Transverse colon (tissue), 4 donors: ENCODE results near the gene ARHGAP8. TPM values are rescaled to one million over a fixed set of nuclear protein-coding genes. Genes with fewer than 3 reads are reported as not detected.

Experiments used
- DNase-seq: peaks from one replicate; pipeline ENCODE4 v3.0.0-alpha.2; 2019
- H3K27ac ChIP-seq, 4 donors: fragments of 200-600 bp; sonication (generic); 2 replicates each; pipeline ENCODE4 v1.5.1; 2016 to 2018; ENCODE audit warnings: inconsistent platforms in 4 of 4
- H3K27me3 ChIP-seq: fragments of 200-600 bp; sonication (generic); 2 replicates; pipeline ENCODE4 v1.5.1; 2017; ENCODE audit warnings: inconsistent platforms
- H3K36me3 ChIP-seq, 4 donors: fragments of 200-600 bp; sonication (generic); 2 replicates each; pipeline ENCODE4 v1.5.1; 2017 to 2019; ENCODE audit warnings: inconsistent platforms in 4 of 4
- H3K4me1 ChIP-seq, 4 donors: fragments of 200-600 bp; sonication (generic); 2 replicates each; pipeline ENCODE4 v1.5.1; 2017 to 2020; ENCODE audit warnings: inconsistent platforms in 4 of 4
- H3K4me3 ChIP-seq, 4 donors: fragments of 200-600 bp; sonication (generic); 1 replicate in 1 of 4; 2 replicates in 3 of 4; pipeline versions ENCODE4 v1.5.1 to v1.6.1; 2017 to 2019; ENCODE audit warnings: inconsistent platforms in 4 of 4
- H3K9me3 ChIP-seq, 2 donors: fragments of 200-600 bp; sonication (generic); 2 replicates each; pipeline ENCODE4 v1.5.1; 2017 to 2019; ENCODE audit warnings: inconsistent platforms in 2 of 2
- EP300 ChIP-seq: sonication (generic); formaldehyde crosslinking; IDR thresholded peaks from one replicate; pipeline ENCODE4 v1.6.1; 2017; ENCODE audit warnings: antibody characterized with exemption, low read depth
- POLR2A ChIP-seq: fragments of 450-650 bp; IDR thresholded peaks from one replicate; pipeline ENCODE4 v1.6.1; 2016; ENCODE audit warnings: antibody characterized with exemption, mild to moderate bottlenecking, moderate library complexity
- POLR2AphosphoS5 ChIP-seq, 3 donors: sonication (generic); formaldehyde crosslinking; IDR thresholded peaks; one replicate each; pipeline ENCODE4 v1.6.1; 2016; ENCODE audit warnings: antibody characterized with exemption in 3 of 3
- WGBS, 2 donors: methylation state at CpG; one replicate each; pipeline ENCODE4 v1.1.5; 2018; ENCODE audit warnings: low coverage in 1 of 2; 5-methylcytosine and 5-hydroxymethylcytosine counted together
- in situ Hi-C, 4 donors: fragments of 200-750 bp; cut with MboI; loops; one replicate each; pipeline versions ENCODE4 v1.15.0 to v1.15.1; 2017; ENCODE audit warnings: low sequenced_read_pairs in 3 of 4, low pct_ligation_motif_present in 1 of 4, low pct_unique_long_range_greater_than_20kb in 1 of 4
- intact Hi-C: fragments of 100-400 bp; cut with DNase I; formaldehyde crosslinking; loops from one replicate; pipeline ENCODE4 v1.15.1; 2023; ENCODE audit warnings: low total_unique reads
- total RNA-seq, 4 donors: library from RNA; depleted of rRNA; stranded (reverse); fragments of >200 nt; gene quantifications; one replicate each; pipeline ENCODE4 v1.1.0, GENCODE V29; 2016
- TF ChIP-seq, protein P1 (sequence below), 5 experiments: fragments of 200-600 bp in 3 of 5; fragments of 450-650 bp in 2 of 5; sonication (generic) in 3 of 5; IDR thresholded peaks; 1 replicate in 2 of 5; 2 replicates in 3 of 5; pipeline ENCODE4 v1.5.1; 2016 to 2017; ENCODE audit warnings: antibody characterized with exemption in 5 of 5, inconsistent platforms in 3 of 5, mild to moderate bottlenecking in 2 of 5, moderate library complexity in 1 of 5

The ARHGAP8 gene
- total RNA-seq, 4 donors from 2014 or later, result 28.6 to 51.5 (median 31.5) TPM

DNA sequence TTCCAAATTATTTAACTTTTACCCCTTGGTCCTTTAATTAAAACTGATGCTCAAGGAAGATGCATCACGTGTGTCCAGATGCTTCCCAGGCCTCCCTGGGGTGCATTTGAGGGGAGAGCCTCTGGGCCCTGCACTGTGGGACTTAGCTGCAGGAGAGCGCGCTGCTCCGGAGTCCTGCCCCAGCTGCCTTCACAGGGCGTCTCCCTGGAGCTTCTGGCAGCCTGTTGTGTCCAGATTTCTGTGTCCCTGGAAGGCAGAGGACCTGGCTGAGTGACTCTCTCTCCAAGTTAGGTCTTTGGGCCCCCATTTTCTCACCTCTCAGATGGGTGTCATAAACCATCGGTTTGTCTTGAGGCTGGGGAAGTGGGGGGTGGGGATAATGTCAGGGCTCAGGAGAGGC, 3.0 kb downstream of the ARHGAP8 start:
- no peak for DNase-seq
- peaks cover 0 to 66% (median 42%) of the 10 kb centered on the region in 4 donors for H3K4me1 ChIP-seq
- 21 to 40% methylated on average over 1 to 6 of the region's 6 CpGs for WGBS, 2 donors
- H3K4me3 ChIP-seq, result peak overlapping the region in 1 of 4 donors; percentile 13
- H3K9me3 ChIP-seq, result no peaks in the 10 kb centered on the region
- H3K27ac ChIP-seq, result peak overlapping the region; percentile 74 to 90 (median 84)
- no peaks in the 10 kb centered on the region for H3K36me3 ChIP-seq
- in situ Hi-C loops, result no loop called here
- no peak for TF ChIP-seq EP300
- peaks cover 47% of the 10 kb centered on the region for H3K27me3 ChIP-seq
- intact Hi-C loops, result no loop called here

DNA sequence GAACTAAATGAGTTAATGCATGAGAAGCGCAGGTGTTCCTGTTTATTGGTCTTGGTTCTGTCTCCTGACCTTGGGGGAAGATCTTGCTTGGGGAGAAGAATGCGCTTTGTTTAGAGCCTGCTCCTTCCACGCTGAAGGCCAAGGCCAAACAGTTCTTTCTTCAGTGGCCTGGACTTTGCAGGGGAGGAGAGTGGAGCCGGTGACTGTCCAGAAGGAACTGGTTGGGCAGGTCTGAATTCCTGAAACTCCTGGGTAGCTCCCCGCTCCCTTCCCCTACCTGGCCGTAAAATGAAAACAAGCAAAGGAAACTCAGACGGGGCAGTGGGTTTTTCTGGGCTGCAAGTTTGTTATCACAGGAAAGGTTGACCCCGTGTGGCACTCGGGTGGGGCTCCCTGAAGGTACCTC, 3.6 kb downstream of the ARHGAP8 start:
- DNase-seq, result peak; percentile 71
- H3K27ac ChIP-seq, result peak overlapping the region; percentile 74 to 90 (median 84)
- H3K4me3 ChIP-seq, result peak overlapping the region in 1 of 4 donors; percentile 13
- intact Hi-C loops, result no loop called here
- peaks cover 0 to 66% (median 42%) of the 10 kb centered on the region in 4 donors for H3K4me1 ChIP-seq
- H3K36me3 ChIP-seq, result no peaks in the 10 kb centered on the region
- peaks cover 41% of the 10 kb centered on the region for H3K27me3 ChIP-seq
- WGBS, 2 donors, result 20 to 33% methylated on average over 1 to 9 of the region's 9 CpGs
- no peaks in the 10 kb centered on the region for H3K9me3 ChIP-seq
- in situ Hi-C loops, result no loop called here
- no peak for TF ChIP-seq POLR2A
- TF ChIP-seq, protein P1, sequence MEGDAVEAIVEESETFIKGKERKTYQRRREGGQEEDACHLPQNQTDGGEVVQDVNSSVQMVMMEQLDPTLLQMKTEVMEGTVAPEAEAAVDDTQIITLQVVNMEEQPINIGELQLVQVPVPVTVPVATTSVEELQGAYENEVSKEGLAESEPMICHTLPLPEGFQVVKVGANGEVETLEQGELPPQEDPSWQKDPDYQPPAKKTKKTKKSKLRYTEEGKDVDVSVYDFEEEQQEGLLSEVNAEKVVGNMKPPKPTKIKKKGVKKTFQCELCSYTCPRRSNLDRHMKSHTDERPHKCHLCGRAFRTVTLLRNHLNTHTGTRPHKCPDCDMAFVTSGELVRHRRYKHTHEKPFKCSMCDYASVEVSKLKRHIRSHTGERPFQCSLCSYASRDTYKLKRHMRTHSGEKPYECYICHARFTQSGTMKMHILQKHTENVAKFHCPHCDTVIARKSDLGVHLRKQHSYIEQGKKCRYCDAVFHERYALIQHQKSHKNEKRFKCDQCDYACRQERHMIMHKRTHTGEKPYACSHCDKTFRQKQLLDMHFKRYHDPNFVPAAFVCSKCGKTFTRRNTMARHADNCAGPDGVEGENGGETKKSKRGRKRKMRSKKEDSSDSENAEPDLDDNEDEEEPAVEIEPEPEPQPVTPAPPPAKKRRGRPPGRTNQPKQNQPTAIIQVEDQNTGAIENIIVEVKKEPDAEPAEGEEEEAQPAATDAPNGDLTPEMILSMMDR (IDR thresholded peaks at IDR 0.05), result no peak
- TF ChIP-seq EP300, result no peak
- TF ChIP-seq POLR2AphosphoS5 (IDR thresholded peaks at IDR 0.05), result no peak

DNA sequence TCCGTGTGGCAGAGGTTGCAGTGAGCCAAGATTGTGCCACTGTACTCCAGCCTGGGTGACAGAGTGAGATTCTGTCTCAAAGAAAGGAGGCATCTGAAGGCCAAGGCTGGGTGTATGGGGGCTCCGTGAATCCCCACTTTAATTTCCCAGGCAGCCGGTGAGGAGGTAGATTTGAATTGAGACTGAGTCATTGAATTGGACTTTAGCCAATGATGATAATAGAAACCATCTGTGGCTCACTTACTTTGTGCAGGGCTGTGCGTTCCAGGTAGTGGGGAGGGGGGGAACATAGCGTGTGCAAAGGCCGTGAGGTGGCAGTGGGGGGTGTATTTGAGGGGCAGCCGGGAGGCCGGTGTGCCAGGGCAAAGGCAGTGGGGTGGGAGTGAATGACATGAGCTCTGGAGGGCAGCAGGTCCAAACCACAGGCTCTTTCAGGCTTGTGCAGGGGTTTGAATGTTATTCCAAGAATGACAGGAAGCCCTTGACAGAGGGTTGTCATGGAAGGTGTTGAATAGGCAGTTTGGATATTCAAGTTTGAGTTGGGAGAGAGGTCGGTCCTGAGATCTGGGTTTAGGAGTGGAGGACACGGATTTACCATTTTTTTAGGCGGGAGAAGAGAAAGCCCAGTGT, 6.1 kb downstream of the ARHGAP8 start:
- intact Hi-C loops, result no loop called here
- no peak overlapping the region for H3K4me3 ChIP-seq
- H3K27ac ChIP-seq, result peak overlapping the region in 3 of 4 donors; percentile 2 to 34 (median 8)
- DNase-seq, result no peak
- no peaks in the 10 kb centered on the region for H3K9me3 ChIP-seq
- peaks cover 0 to 56% (median 36%) of the 10 kb centered on the region in 4 donors for H3K4me1 ChIP-seq
- TF ChIP-seq EP300, result no peak
- 56 to 60% methylated on average over 3 to 11 of the region's 11 CpGs for WGBS, 2 donors
- peaks cover 19% of the 10 kb centered on the region for H3K27me3 ChIP-seq
- no peaks in the 10 kb centered on the region for H3K36me3 ChIP-seq
- in situ Hi-C loops, result no loop called here

DNA sequence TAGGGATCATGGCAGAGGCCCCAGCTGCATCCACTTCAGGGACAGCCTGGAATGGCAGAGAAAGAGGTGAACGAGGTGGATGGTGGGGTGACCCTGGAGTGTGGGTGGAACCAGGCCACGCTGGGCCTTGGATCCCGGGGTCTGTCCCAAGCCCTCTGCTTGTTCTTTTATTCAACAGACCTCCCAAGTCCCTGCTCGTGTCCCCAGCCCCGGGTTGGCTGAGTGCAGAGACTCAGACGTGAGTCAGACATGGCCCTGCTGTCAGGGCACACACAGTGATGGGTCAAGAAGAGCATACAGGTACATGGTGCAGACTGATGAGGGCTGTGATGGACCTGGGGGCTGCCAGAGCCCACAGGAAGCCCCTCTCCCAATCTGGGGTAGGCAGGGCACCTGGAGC, 6.6 kb downstream of the ARHGAP8 start:
- WGBS, 2 donors, result 70% methylated on average over 6 of the region's 6 CpGs; no CpG with 5 or more reads in 1 of the 2 donors
- in situ Hi-C loops, result no loop called here
- no peak for DNase-seq

DNA sequence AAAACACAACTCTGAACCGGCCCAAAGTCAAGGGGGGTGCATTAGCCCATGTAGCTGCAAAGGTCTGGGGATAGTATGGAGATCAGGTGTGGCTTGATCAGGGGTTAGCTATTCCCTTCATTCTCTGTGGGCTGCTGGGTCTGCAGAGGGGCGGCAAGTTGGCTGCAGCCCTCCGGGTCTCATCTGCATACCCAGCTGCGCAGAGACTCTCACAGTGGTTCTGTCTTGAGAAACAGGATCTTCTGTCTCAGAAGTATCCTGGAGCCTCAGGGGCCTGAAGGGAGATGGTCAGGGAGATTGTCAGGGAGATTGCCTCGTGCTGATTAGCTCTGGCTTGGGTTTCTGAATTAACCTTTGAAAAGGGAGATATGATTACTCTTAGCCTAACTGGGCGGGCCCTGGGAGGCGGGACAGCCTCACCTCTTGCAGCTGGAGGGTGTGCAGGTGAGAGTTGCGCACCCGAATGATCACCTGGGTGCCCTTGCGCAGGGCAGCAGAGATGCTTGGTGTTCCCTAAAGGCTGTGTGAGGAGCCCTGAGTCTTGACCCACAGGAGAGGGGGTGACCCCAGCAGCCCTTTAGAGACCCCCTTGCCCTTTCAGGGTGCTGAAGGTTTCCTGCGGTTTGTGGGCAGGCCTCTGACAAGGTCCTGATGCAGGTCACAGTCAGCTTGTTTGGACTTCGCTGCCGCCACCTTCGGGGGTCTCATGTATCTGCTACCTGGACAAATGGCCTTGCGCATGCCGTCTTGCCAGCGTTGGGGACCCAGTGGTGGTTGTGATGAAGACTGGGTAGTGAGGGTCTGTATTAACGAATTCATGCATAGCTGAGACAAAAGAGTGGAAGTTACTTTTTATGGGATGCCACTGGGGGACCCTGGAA, 7.3 kb downstream of the ARHGAP8 start:
- DNase-seq, result no peak
- Histone ChIP-seq H3K27me3 (peaks cover 10% of the 10 kb centered on the region), H3K36me3 (no peaks in the 10 kb centered on the region), H3K4me3 (no peak overlapping the region), H3K27ac (peak overlapping the region in 1 of 4 donors; percentile 29), H3K4me1 (peaks cover 0 to 45% (median 28%) of the 10 kb centered on the region in 4 donors), H3K9me3 (no peaks in the 10 kb centered on the region)
- in situ Hi-C loops, result no loop called here
- intact Hi-C loops, result no loop called here
- TF ChIP-seq EP300, result no peak
- no peak for TF ChIP-seq POLR2A
- TF ChIP-seq, protein P1 (IDR thresholded peaks at IDR 0.05), result no peak
- no peak for TF ChIP-seq POLR2AphosphoS5 (IDR thresholded peaks at IDR 0.05)
- whole genome bisulfite sequencing, 2 donors, result 82% methylated on average over 18 of the region's 18 CpGs; no CpG with 5 or more reads in 1 of the 2 donors

More for the DNA sequence above, 6.6 kb downstream of the ARHGAP8 start:
- no peaks in the 10 kb centered on the region for H3K36me3 ChIP-seq
- no peaks in the 10 kb centered on the region for H3K9me3 ChIP-seq
- peaks cover 13% of the 10 kb centered on the region for H3K27me3 ChIP-seq
- no peak for TF ChIP-seq POLR2A
- H3K4me1 ChIP-seq, result peaks cover 0 to 50% (median 31%) of the 10 kb centered on the region in 4 donors
- H3K27ac ChIP-seq, result peak overlapping the region in 1 of 4 donors; percentile 29
- H3K4me3 ChIP-seq, result no peak overlapping the region
- intact Hi-C loops, result no loop called here
